ENCODE results near the gene NMT1.
A peak's percentile ranks its signal among the peaks of the same experiment; 100 is the strongest.

The NMT1 gene

GRCh38 chr17:45060797-45061605 is at the start of gene NMT1:
TSS of gene NMT1 (plus strand) at chr17:45061317. CDS start at chr17:45061330, 13 bp downstream.
- H3K4me3 ChIP-seq (ENCODE audit: low read length), result peak within 1 kb of the TSS; percentile 98
- H3K27ac ChIP-seq (ENCODE audit: low read depth, low read length), result peak within 1 kb of the TSS; percentile 62
- peaks cover 28% of the 10 kb centered on the region for H3K4me1 ChIP-seq (ENCODE audit: control insufficient read depth, low read length)
- peaks cover 2% of the 10 kb centered on the region; the same call in 1 of the 2 replicates for H3F3A ChIP-seq (ENCODE audit: control insufficient read depth, insufficient read depth)
- H3K9me2 ChIP-seq (replicated peaks; ENCODE audit: control insufficient read depth, low read length), result no peaks in the 10 kb centered on the region
- no peak for TF ChIP-seq CTCF (IDR thresholded peaks at IDR 0.05; ENCODE audit: low read depth, low read length, poor library complexity, severe bottlenecking)
- TF ChIP-seq EZH2phosphoT487 (IDR thresholded peaks at IDR 0.05; ENCODE audit: borderline replicate concordance, low read length), result no peak
- no peaks in the 10 kb centered on the region for H3K9me3 ChIP-seq (ENCODE audit: control insufficient read depth, insufficient read depth, low read length)
- peak within 1 kb of the TSS; percentile 98 for H3K4me2 ChIP-seq (ENCODE audit: low read length)
- no peaks in the 10 kb centered on the region for H4K20me1 ChIP-seq (ENCODE audit: control insufficient read depth, insufficient read depth, low read depth, low read length)
- H3K36me3 ChIP-seq (ENCODE audit: control insufficient read depth, low read length), result peaks cover 22% of the 10 kb centered on the region
- H3K79me2 ChIP-seq (ENCODE audit: control insufficient read depth, low read length), result peaks cover 85% of the 10 kb centered on the region
- no peaks in the 10 kb centered on the region for H3K27me3 ChIP-seq (ENCODE audit: control insufficient read depth, low read length)

GRCh38 chr17:45011767-45012166 is 49.4 kb upstream of the NMT1 start:
- H3K4me2 ChIP-seq (ENCODE audit: low read length), result no peak overlapping the region
- TF ChIP-seq EZH2phosphoT487 (IDR thresholded peaks at IDR 0.05; ENCODE audit: borderline replicate concordance, low read length) (no peak), CTCF (IDR thresholded peaks at IDR 0.05; ENCODE audit: low read depth, low read length, poor library complexity, severe bottlenecking) (no peak)
- H3K9me3 ChIP-seq (ENCODE audit: control insufficient read depth, insufficient read depth, low read length), result no peaks in the 10 kb centered on the region
- H3K27me3 ChIP-seq (ENCODE audit: control insufficient read depth, low read length), result peaks cover 10% of the 10 kb centered on the region; the same call in 1 of the 2 replicates
- no peaks in the 10 kb centered on the region for H3F3A ChIP-seq (ENCODE audit: control insufficient read depth, insufficient read depth)
- no peaks in the 10 kb centered on the region for H3K79me2 ChIP-seq (ENCODE audit: control insufficient read depth, low read length)
- H3K36me3 ChIP-seq (ENCODE audit: control insufficient read depth, low read length), result no peaks in the 10 kb centered on the region
- no peaks in the 10 kb centered on the region for H4K20me1 ChIP-seq (ENCODE audit: control insufficient read depth, insufficient read depth, low read depth, low read length)
- no peak overlapping the region for H3K27ac ChIP-seq (ENCODE audit: low read depth, low read length)
- H3K4me1 ChIP-seq (ENCODE audit: control insufficient read depth, low read length), result peaks cover 19% of the 10 kb centered on the region
- no peaks in the 10 kb centered on the region for H3K9me2 ChIP-seq (replicated peaks; ENCODE audit: control insufficient read depth, low read length)
- H3K4me3 ChIP-seq (ENCODE audit: low read length), result no peak overlapping the region

GRCh38 chr17:45013021-45013997 is 47.8 kb upstream of the NMT1 start:
- no peaks in the 10 kb centered on the region for H3K36me3 ChIP-seq (ENCODE audit: control insufficient read depth, low read length)
- TF ChIP-seq CTCF (IDR thresholded peaks at IDR 0.05; ENCODE audit: low read depth, low read length, poor library complexity, severe bottlenecking), result no peak
- no peak for TF ChIP-seq EZH2phosphoT487 (IDR thresholded peaks at IDR 0.05; ENCODE audit: borderline replicate concordance, low read length)
- H3K9me2 ChIP-seq (replicated peaks; ENCODE audit: control insufficient read depth, low read length), result no peaks in the 10 kb centered on the region
- no peaks in the 10 kb centered on the region for H3F3A ChIP-seq (ENCODE audit: control insufficient read depth, insufficient read depth)
- no peak overlapping the region for H3K4me2 ChIP-seq (ENCODE audit: low read length)
- peaks cover 12% of the 10 kb centered on the region for H3K4me1 ChIP-seq (ENCODE audit: control insufficient read depth, low read length)
- no peaks in the 10 kb centered on the region for H4K20me1 ChIP-seq (ENCODE audit: control insufficient read depth, insufficient read depth, low read depth, low read length)
- no peak overlapping the region for H3K27ac ChIP-seq (ENCODE audit: low read depth, low read length)
- H3K27me3 ChIP-seq (ENCODE audit: control insufficient read depth, low read length), result peaks cover 11% of the 10 kb centered on the region
- H3K79me2 ChIP-seq (ENCODE audit: control insufficient read depth, low read length), result no peaks in the 10 kb centered on the region
- no peaks in the 10 kb centered on the region for H3K9me3 ChIP-seq (ENCODE audit: control insufficient read depth, insufficient read depth, low read length)
- H3K4me3 ChIP-seq (ENCODE audit: low read length), result no peak overlapping the region

All from DOHH2 (cell line).